ENCODE results near the gene MMRN2.

GRCh38 chr10:86951184-86951761 lies 6.1 kb downstream of the MMRN2 start:
- TF ChIP-seq EP300 (IDR thresholded peaks at IDR 0.05) (no peak), CTCF (IDR thresholded peaks at IDR 0.05) (no peak), POLR2A (IDR thresholded peaks at IDR 0.05) (no peak), POLR2AphosphoS5 (IDR thresholded peaks at IDR 0.05) (no peak)

Data from upper lobe of left lung (tissue), 4 donors.